ENCODE results near the gene ZP4.

The ZP4 gene

GRCh38 chr1:237890822-237891221, at the start of gene ZP4:
ZP4 (minus strand) TSS chr1:237890922; CDS start chr1:237890635, 287 bp downstream.
- no peak within 1 kb of the TSS for H3K27ac Mint-ChIP-seq (ENCODE audit: low read depth)
- peaks cover 6% of the 10 kb centered on the region for H3K9me3 Mint-ChIP-seq
- H3K27me3 Mint-ChIP-seq: no peaks in the 10 kb centered on the region

GRCh38 chr1:237938553-237938952, 47.8 kb upstream of the ZP4 start:
- Mint-ChIP-seq H3K27ac (ENCODE audit: low read depth) (no peak overlapping the region), H3K4me3 (no peak overlapping the region), H3K36me3 (ENCODE audit: insufficient read depth) (no peaks in the 10 kb centered on the region), H3K4me1 (no peaks in the 10 kb centered on the region), H3K27me3 (no peaks in the 10 kb centered on the region), H3K9me3 (no peaks in the 10 kb centered on the region)
- no peak for ATAC-seq (replicated peaks; ENCODE audit: extremely low read depth, poor library complexity, severe bottlenecking)
- DNase-seq (ENCODE audit: low spot score in 2 of 2): no peak

More at GRCh38 chr1:237890822-237891221, at the start of gene ZP4:
- Mint-ChIP-seq H3K4me3 (no peak within 1 kb of the TSS), H3K4me1 (no peaks in the 10 kb centered on the region), H3K36me3 (ENCODE audit: insufficient read depth) (no peaks in the 10 kb centered on the region)
- ATAC-seq (replicated peaks; ENCODE audit: extremely low read depth, poor library complexity, severe bottlenecking) (no peak), DNase-seq (ENCODE audit: low spot score in 2 of 2) (no peak)

GRCh38 chr1:237938068-237938467, 47.3 kb upstream of the ZP4 start:
- Mint-ChIP-seq H3K9me3 (no peaks in the 10 kb centered on the region), H3K4me3 (no peak overlapping the region), H3K4me1 (no peaks in the 10 kb centered on the region), H3K27me3 (no peaks in the 10 kb centered on the region), H3K27ac (ENCODE audit: low read depth) (no peak overlapping the region), H3K36me3 (ENCODE audit: insufficient read depth) (no peaks in the 10 kb centered on the region)
- DNase-seq (ENCODE audit: low spot score in 2 of 2) (no peak), ATAC-seq (replicated peaks; ENCODE audit: extremely low read depth, poor library complexity, severe bottlenecking) (no peak)

GRCh38 chr1:237932816-237933215, 42.1 kb upstream of the ZP4 start:
- Mint-ChIP-seq H3K4me3 (no peak overlapping the region), H3K4me1 (no peaks in the 10 kb centered on the region), H3K27ac (ENCODE audit: low read depth) (no peak overlapping the region), H3K9me3 (no peaks in the 10 kb centered on the region), H3K36me3 (ENCODE audit: insufficient read depth) (no peaks in the 10 kb centered on the region), H3K27me3 (no peaks in the 10 kb centered on the region)
- no peak for ATAC-seq (replicated peaks; ENCODE audit: extremely low read depth, poor library complexity, severe bottlenecking)
- no peak for DNase-seq (ENCODE audit: low spot score in 2 of 2)

- no peak overlapping the region for H3K4me3 Mint-ChIP-seq
- ATAC-seq (replicated peaks; ENCODE audit: extremely low read depth, poor library complexity, severe bottlenecking) (no peak), DNase-seq (ENCODE audit: low spot score in 2 of 2) (no peak)
Observed at GRCh38 chr1:237931581-237931980, 40.9 kb upstream of the ZP4 start.

GRCh38 chr1:237927198-237927597, 36.5 kb upstream of the ZP4 start:
- no peak overlapping the region for H3K4me3 Mint-ChIP-seq
- no peaks in the 10 kb centered on the region for H3K36me3 Mint-ChIP-seq (ENCODE audit: insufficient read depth)
- H3K4me1 Mint-ChIP-seq: no peaks in the 10 kb centered on the region
- no peak for DNase-seq (ENCODE audit: low spot score in 2 of 2)
- H3K27ac Mint-ChIP-seq (ENCODE audit: low read depth): no peak overlapping the region
- no peak for ATAC-seq (replicated peaks; ENCODE audit: extremely low read depth, poor library complexity, severe bottlenecking)
- H3K9me3 Mint-ChIP-seq: no peaks in the 10 kb centered on the region
- no peaks in the 10 kb centered on the region for H3K27me3 Mint-ChIP-seq

More at GRCh38 chr1:237931581-237931980, 40.9 kb upstream of the ZP4 start:
- Mint-ChIP-seq H3K27me3 (no peaks in the 10 kb centered on the region), H3K27ac (ENCODE audit: low read depth) (no peak overlapping the region), H3K4me1 (no peaks in the 10 kb centered on the region), H3K36me3 (ENCODE audit: insufficient read depth) (no peaks in the 10 kb centered on the region), H3K9me3 (no peaks in the 10 kb centered on the region)

- H3K9me3 Mint-ChIP-seq: peaks cover 10% of the 10 kb centered on the region
- ATAC-seq (replicated peaks; ENCODE audit: extremely low read depth, poor library complexity, severe bottlenecking) (no peak), DNase-seq (ENCODE audit: low spot score in 2 of 2) (no peak)
- H3K36me3 Mint-ChIP-seq (ENCODE audit: insufficient read depth): peaks cover 2% of the 10 kb centered on the region
- no peaks in the 10 kb centered on the region for H3K4me1 Mint-ChIP-seq
- no peak overlapping the region for H3K27ac Mint-ChIP-seq (ENCODE audit: low read depth)
- no peaks in the 10 kb centered on the region for H3K27me3 Mint-ChIP-seq
- no peak overlapping the region for H3K4me3 Mint-ChIP-seq
Observed at GRCh38 chr1:237921306-237921705, 30.6 kb upstream of the ZP4 start.

GRCh38 chr1:237913345-237913744, 22.6 kb upstream of the ZP4 start:
- Mint-ChIP-seq H3K27ac (ENCODE audit: low read depth) (no peak overlapping the region), H3K27me3 (no peaks in the 10 kb centered on the region), H3K4me3 (no peak overlapping the region), H3K9me3 (peaks cover 21% of the 10 kb centered on the region), H3K4me1 (no peaks in the 10 kb centered on the region), H3K36me3 (ENCODE audit: insufficient read depth) (peaks cover 2% of the 10 kb centered on the region)
- no peak for DNase-seq (ENCODE audit: low spot score in 2 of 2)
- no peak for ATAC-seq (replicated peaks; ENCODE audit: extremely low read depth, poor library complexity, severe bottlenecking)

- DNase-seq (ENCODE audit: low spot score in 2 of 2): no peak
- no peaks in the 10 kb centered on the region for H3K36me3 Mint-ChIP-seq (ENCODE audit: insufficient read depth)
- no peak overlapping the region for H3K4me3 Mint-ChIP-seq
- H3K27me3 Mint-ChIP-seq: no peaks in the 10 kb centered on the region
- H3K9me3 Mint-ChIP-seq: peaks cover 21% of the 10 kb centered on the region
- H3K4me1 Mint-ChIP-seq: no peaks in the 10 kb centered on the region
- ATAC-seq (replicated peaks; ENCODE audit: extremely low read depth, poor library complexity, severe bottlenecking): no peak
- no peak overlapping the region for H3K27ac Mint-ChIP-seq (ENCODE audit: low read depth)
Observed at GRCh38 chr1:237911911-237912310, 21.2 kb upstream of the ZP4 start.

- DNase-seq (ENCODE audit: low spot score in 2 of 2) (no peak), ATAC-seq (replicated peaks; ENCODE audit: extremely low read depth, poor library complexity, severe bottlenecking) (no peak)
- Mint-ChIP-seq H3K4me1 (no peaks in the 10 kb centered on the region), H3K4me3 (no peak overlapping the region), H3K9me3 (peaks cover 18% of the 10 kb centered on the region), H3K27ac (ENCODE audit: low read depth) (no peak overlapping the region), H3K27me3 (no peaks in the 10 kb centered on the region), H3K36me3 (ENCODE audit: insufficient read depth) (no peaks in the 10 kb centered on the region)
Observed at GRCh38 chr1:237910834-237911233, 20.1 kb upstream of the ZP4 start.

GRCh38 chr1:237903961-237904360, 13.2 kb upstream of the ZP4 start:
- no peaks in the 10 kb centered on the region for H3K4me1 Mint-ChIP-seq
- no peaks in the 10 kb centered on the region for H3K36me3 Mint-ChIP-seq (ENCODE audit: insufficient read depth)
- H3K9me3 Mint-ChIP-seq: peaks cover 28% of the 10 kb centered on the region
- peaks cover 16% of the 10 kb centered on the region for H3K27me3 Mint-ChIP-seq
- H3K27ac Mint-ChIP-seq (ENCODE audit: low read depth): no peak overlapping the region
- DNase-seq (ENCODE audit: low spot score in 2 of 2): no peak
- no peak for ATAC-seq (replicated peaks; ENCODE audit: extremely low read depth, poor library complexity, severe bottlenecking)
- H3K4me3 Mint-ChIP-seq: no peak overlapping the region

- Mint-ChIP-seq H3K27ac (ENCODE audit: low read depth) (no peak overlapping the region), H3K27me3 (peaks cover 16% of the 10 kb centered on the region), H3K9me3 (peaks cover 28% of the 10 kb centered on the region), H3K4me3 (no peak overlapping the region), H3K36me3 (ENCODE audit: insufficient read depth) (no peaks in the 10 kb centered on the region), H3K4me1 (no peaks in the 10 kb centered on the region)
- ATAC-seq (replicated peaks; ENCODE audit: extremely low read depth, poor library complexity, severe bottlenecking): no peak
- DNase-seq (ENCODE audit: low spot score in 2 of 2): no peak
Observed at GRCh38 chr1:237902960-237903743, 12.4 kb upstream of the ZP4 start.

GRCh38 chr1:237901299-237901934, 10.7 kb upstream of the ZP4 start:
- peaks cover 16% of the 10 kb centered on the region for H3K27me3 Mint-ChIP-seq
- ATAC-seq (replicated peaks; ENCODE audit: extremely low read depth, poor library complexity, severe bottlenecking) (no peak), DNase-seq (ENCODE audit: low spot score in 2 of 2) (no peak)
- no peak overlapping the region for H3K4me3 Mint-ChIP-seq
- peaks cover 22% of the 10 kb centered on the region for H3K9me3 Mint-ChIP-seq
- H3K36me3 Mint-ChIP-seq (ENCODE audit: insufficient read depth): no peaks in the 10 kb centered on the region
- H3K27ac Mint-ChIP-seq (ENCODE audit: low read depth): no peak overlapping the region
- no peaks in the 10 kb centered on the region for H3K4me1 Mint-ChIP-seq

All from central memory CD8-positive, alpha-beta T cell (primary cell).